ENCODE measurements around the gene ZNF598.

ZNF598 gene

GRCh38 chr16:2005646-2006045, 4.0 kb downstream of the ZNF598 start:
- DNase-seq, result no peak

- DNase-seq, result no peak
These were observed 4.7 kb downstream of the ZNF598 start for GRCh38 chr16:2004795-2005517.

- peak; percentile 59 to 87 (median 74) for DNase-seq
These were observed 5.6 kb downstream of the ZNF598 start for GRCh38 chr16:2003827-2004641.

DNA sequence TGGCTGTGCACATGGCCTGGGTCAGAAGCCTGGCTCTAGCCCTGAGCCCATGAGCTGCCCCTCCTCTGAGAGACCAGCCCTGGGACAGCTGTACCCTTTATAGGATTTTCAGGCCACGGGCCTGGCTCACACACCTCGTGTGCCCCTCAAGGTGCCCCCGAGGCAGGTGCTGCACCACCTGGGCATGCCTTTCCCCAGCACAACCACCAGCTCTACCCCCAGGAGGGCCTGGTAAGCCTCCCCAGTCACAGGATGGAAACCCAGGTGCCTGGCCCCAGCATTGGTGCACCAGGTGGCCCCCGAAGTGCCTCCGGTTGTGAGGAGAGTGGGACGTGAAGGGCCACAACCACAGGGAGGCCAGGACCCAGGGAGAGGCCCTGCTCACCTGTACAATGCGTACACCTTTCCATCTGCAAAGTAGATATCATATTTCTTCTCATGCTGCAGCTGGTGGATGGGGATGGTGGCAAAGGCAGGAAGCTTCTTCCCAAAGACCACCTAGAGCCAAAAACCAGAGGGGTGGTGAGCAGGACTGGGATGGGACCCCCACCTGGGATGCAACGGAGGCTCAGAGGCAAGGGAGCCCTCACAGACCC, 6.3 kb downstream of the ZNF598 start:
- no peak for DNase-seq

- DNase-seq, result no peak
These were observed 7.0 kb downstream of the ZNF598 start for GRCh38 chr16:2002406-2003230.

GRCh38 chr16:2001456-2002355, 7.9 kb downstream of the ZNF598 start:
- DNase-seq, result no peak

DNA sequence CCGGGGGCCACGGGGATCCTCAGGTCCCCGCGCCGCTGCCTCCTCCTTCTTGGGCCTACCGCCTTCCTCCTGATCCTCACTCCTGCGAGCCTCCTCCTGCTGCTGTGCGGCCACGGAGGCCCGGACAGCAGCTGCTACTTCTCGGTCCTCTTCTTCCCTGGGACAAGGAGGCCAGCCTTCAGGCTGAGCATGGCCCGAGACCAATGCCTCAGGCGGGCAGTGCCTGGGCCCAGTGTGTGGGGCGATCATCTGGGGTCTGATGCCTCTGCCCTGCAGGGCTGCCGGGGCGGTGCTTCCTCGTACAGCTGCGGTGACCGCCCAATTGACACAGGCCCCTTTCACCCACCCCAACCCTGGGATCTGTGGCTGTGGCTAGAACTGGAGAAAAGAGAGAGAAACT, 8.6 kb downstream of the ZNF598 start:
- DNase-seq, result no peak

GRCh38 chr16:1999866-2000514, 9.6 kb downstream of the ZNF598 start:
- DNase-seq, result no peak

GRCh38 chr16:1998852-1999801, 10.5 kb downstream of the ZNF598 start:
- DNase-seq, result no peak

DNA sequence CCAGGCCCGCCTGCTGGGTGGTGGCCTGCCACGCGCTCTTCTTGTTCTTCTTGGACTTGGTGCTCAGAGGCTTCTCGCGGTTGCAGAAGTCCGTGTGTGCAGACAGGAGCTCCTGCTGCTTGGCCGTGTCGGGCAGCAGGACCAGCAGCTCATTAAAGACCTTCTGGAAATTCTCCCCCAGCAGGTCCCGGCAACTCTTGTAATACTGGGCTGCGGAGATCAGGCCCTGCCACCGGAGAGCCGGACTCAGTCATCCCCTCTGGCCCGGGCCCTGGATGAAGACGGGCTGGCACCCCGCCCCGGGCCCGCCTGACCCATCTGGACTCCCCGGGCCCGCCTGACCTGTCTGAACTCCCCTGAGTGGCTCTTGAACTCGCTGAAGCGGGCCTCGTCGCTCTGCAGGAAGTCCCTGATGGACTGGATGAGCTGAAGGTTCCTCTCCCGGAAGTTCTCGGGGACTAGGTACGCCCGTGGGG, 11.2 kb downstream of the ZNF598 start:
- DNase-seq, result no peak

DNA sequence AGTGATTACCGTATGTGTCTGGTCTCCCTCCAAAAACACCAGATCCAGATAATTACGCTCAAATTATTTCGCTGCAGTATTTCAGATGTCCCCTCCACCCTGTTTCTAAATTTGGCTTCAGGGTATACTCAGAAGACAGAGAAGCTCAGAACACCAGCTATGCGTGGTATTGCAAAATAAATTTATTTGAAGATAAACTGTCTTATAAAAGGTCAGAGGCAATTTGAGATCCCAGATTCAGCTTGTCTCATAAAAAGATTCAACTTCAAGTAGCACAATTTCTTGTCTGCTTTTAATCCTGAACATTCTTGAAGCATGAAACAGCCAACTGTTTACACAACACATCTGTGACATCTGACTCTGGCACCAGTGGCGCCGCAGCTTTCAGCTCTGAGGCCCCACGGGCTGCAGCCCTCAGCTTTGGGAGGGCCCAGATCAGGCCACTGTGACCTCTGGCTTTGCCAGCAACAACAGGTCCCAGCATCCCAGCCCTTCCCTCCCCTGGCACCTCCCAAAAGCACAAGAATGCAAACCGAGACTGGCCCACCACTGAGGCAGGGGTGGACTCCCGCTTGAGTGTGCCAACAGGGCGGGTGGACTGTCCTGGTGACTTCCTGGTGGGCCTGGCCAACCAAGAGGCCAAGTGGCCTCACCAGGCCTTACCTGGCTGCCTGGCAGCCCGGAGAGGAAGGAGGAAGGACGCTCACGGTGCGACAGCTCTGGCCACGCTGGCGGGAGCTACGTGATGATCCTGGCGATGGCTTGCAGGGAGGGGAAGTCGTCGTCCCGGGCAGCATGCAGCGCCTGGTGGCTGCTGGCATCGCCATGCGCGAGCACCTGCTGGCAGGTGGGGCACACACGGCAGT, 11.9 kb downstream of the ZNF598 start:
- DNase-seq, result no peak

- no peak for DNase-seq
These were observed 15.9 kb downstream of the ZNF598 start for GRCh38 chr16:1993731-1994131.

DNA sequence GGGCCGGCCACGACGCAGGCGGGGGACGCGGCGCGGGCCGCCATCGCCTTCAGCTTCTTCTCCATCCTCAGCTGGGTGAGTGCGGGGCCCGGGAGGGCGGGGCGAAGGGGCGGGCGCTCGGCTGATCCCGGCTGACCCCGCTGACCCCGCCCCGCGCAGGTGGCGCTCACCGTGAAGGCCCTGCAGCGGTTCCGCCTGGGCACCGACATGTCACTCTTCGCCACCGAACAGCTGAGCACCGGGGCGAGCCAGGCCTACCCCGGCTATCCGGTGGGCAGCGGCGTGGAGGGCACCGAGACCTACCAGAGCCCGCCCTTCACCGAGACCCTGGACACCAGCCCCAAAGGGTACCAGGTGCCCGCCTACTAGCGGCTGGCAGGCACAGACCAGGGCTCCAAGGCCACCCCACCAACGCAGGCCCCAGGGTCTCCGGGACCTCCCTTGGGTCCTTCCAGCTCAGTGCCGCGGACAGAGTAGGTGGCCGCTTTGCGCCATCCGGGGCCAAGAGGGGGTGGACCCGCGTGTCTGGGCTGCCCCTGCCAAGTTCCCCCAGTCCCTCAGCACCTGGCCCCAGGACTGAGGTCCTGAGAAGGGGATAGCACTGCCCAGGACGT, 16.8 kb downstream of the ZNF598 start:
- DNase-seq, result no peak

DNA sequence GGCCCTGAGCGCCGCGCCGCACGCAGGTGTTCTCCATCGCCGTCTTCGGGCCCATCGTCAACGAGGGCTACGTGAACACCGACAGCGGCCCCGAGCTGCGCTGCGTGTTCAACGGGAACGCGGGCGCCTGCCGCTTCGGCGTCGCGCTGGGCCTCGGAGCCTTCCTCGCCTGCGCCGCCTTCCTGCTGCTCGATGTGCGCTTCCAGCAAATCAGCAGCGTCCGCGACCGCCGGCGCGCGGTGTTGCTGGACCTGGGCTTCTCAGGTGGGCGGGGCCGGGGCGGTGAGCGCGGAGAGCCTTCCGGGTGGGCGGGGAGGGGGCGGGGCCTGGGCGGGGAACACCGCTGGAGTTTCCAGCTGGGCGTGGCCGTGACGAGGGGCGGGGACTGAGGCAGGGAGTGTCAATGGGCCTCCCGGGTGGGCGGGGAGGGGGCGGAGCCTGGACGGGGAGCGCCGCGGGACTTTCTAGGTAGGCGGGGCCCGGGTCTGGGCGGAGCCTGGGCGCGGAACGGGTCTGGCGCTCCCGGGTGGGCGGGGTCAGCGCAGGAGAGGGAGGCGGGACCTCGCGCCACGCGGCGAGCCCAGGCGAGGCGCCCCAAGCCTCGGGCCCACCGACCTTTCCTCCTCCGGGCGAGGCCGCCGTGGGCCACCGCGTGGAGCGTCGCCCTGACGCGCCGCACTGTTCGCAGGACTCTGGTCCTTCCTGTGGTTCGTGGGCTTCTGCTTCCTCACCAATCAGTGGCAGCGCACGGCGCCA, 17.5 kb downstream of the ZNF598 start:
- peak; percentile 96 to 99 (median 97) for DNase-seq

GRCh38 chr16:1991588-1991947, 18.1 kb downstream of the ZNF598 start:
- DNase-seq, result no peak

DNA sequence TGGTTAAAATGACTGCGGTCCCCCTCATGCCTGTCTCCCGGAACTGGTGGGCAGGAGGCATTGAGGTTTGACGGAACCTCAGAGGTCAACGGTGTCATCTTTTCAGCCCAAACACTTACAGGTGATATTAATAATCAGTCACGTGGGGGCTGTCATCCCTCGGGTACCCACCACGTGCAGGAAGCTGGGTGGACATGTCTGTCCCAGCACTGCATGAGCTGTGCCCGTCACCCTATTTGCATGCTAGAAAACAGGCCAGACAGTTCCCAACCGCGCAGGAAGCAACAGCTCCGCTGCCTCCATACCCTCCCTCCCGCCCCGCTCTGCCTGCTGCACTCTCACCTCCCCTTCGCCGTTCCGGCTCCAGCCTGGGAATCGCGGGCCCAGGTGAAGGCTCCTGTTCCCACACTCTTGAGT, 18.5 kb downstream of the ZNF598 start:
- DNase-seq, result peak in 2 of 4 experiments; percentile 20 to 33

DNA sequence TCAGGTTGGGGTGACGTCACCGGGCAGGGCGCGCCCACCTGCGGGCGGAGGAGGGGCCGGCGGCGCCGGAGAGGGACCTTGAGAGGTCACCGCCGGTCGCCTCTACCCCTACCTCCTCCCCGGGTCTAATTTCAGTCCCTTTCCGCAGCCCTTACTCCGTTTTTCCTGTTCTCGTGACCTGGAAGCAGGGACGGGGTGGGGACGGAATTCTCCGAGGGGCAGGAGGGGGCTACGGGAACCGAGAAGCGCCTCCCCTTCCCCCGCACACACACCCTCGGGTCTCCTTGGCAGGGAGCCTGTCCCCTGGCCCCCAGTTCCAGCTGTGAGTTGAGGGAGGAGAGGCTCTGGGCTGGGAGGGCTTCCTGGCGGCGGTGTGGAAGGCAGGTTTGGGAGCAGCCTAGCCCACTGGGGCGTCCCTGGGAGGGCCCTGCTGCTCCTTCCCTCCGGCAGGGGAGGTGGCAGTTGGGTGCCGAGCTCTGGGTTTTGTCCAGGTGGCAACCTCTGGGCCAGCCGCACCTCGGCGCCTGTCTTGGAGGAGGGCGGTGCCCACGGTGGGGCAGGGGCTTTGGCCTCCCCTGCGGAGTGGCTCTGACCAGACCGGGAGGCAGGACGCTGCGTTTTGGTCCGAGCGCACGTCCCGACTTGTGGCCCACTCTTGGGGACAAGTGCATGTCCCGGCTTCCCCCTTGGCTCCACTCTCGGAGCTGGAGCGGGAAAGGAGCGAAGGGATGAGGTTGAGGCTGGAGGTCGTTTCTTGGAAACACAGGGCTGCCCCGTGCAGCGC, 19.1 kb downstream of the ZNF598 start:
- DNase-seq, result no peak
